Measurements from ENCODE around the gene TH.

The TH gene

DNA sequence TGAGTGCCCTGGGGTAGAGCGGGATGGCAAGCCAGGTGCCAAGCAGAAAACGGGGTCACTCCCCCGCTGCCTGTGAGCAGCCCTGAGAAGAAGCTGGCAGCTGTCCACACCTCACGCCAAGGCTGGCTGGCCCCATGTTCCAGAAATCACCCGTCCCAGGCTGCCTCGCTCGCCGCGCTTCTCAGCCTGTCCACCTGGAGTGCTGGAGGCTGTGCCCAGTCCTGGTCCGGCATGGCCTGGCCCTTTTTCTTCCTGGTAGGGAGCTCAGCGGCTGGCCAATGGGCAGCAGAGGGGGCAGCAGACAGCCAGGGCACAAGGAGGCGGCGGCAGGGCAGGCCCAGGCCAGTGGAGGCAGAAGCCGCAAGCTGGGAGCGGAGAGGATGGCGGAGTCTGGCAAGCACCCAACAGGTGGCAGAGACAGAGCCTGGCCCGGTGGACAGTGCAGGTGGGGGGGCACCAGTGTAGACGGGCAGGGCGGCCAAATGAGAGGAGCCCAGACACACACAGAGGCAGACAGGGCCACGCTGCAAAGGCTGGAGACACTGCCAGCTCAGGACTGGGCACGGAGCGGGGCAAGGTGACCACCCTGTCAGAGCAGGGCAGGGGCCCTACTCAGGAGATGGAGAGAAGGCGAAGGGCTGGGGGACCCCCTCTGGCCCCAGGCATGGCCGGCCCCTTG lies 37.2 kb upstream of the TH start:
- DNase-seq (ENCODE audit: low read depth in 2 of 2), result no peak

DNA sequence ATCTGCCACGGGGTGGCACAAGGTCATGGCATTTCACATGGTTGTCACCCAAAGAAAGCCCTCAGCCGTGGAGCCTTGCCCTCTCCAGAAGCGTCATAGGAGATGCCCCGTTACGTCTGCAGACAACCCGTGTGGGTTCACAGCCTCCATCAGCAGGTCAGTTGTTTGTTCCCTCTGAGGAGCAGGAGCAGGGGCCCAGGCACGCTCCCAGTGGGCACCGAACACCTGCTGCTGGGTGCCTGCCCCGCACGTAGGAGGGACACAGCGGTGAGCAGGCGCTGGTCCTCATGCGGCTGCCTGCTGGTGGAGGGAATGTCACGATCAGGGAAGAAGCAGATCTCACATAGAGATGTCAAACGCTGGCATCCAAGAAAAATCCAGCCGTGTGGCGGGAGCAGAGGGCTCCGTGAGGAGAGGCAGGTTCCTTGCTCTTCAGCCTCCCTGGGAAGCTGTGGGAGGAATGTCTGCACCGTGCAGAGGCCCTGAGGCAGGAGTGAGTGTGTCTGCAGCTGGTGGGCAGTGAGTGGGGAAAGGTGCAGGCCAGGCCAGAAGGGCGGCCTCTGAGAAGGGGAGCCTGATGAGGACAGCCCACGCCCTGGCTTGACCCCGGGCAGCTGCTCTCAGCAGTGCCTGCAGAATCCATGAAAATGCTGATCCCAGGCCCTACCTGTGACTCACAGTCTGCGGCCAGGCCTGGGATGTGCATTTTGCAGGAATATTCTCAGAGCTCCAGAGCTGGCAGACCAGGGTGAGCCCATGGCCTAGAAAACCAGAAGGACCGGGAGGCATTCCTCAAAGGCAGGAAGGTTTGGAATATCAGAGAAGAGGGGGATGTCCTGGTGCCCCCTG lies 36.4 kb upstream of the TH start:
- DNase-seq (ENCODE audit: low read depth in 2 of 2), result no peak

DNA sequence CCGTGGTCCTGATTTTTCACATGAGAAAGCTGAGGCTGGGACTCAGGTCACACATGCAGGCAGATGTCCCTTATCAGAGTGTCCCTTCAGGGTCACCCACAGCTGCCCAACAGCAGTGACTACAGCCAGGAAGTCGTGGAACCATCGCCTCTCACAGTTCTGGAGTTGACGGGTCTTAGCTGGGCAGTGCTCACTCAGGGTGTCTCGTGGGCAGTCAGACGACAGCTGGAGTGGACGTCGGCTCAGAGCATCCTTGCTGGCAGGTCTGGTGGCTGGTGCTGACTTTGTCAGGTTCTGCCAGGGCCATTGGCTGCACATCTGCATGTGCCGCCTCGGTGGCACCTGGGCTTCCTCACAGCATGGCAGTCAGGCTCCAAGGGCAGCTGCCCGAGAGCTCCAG lies 35.6 kb upstream of the TH start:
- DNase-seq (ENCODE audit: low read depth in 2 of 2), result no peak

DNA sequence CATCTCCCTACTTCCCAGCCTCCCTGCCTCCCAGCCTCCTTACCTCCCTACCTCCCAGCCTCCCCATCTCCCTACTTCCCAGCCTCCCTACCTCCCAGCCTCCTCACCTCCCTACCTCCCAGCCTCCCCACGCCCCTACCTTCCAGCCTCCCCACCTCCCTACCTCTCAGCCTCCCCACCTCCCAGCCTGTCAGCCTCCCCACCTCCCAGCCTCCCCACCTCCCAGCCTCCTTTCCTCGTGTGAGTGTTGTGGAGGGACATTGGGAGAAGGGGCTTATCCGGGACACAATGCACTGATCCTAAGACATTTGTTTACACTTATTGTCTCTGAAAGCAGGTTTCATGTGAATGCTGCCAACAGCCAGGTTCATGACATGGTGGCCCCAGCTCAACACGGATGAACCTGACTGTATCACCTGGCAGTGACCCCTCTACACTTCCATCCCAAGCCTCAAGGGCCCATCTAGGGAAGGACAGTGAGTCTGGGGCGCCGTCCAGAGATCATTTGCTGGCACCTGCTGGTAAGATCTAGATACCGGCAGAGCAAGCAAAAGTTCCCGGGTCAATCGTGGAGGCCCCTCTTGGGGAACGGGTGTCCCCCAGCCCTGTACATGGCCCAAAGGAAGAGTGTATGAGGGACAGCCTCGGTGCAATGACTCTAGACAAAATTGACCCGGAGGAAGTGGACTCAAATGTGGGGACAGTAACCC lies 34.5 kb upstream of the TH start:
- DNase-seq (ENCODE audit: low read depth in 2 of 2), result no peak

DNA sequence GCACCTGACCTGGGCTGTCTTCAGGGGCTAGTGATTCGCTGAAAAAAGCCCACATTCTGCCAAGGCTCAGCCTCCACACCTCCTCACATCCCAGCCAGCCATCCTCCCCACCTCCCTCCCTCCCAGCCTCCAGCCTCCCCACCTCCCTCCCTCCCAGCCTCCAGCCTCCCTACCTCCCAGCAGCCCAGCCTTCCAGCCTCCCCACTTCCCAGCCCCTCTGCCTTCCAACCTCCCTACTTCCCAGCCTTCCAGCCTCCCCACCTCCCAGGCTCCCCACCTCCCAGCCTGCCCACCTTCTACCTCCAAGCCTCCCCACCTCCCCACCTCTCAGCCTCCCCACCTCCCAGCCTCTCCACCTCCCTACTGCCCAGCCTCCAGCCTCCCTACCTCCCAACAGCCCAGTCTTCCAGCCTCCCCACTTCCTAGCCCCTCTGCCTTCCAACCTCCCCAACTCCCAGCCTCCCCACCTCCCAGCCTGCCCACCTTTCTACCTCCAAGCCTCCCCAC lies 33.7 kb upstream of the TH start:
- no peak for DNase-seq (ENCODE audit: low read depth in 2 of 2)

DNA sequence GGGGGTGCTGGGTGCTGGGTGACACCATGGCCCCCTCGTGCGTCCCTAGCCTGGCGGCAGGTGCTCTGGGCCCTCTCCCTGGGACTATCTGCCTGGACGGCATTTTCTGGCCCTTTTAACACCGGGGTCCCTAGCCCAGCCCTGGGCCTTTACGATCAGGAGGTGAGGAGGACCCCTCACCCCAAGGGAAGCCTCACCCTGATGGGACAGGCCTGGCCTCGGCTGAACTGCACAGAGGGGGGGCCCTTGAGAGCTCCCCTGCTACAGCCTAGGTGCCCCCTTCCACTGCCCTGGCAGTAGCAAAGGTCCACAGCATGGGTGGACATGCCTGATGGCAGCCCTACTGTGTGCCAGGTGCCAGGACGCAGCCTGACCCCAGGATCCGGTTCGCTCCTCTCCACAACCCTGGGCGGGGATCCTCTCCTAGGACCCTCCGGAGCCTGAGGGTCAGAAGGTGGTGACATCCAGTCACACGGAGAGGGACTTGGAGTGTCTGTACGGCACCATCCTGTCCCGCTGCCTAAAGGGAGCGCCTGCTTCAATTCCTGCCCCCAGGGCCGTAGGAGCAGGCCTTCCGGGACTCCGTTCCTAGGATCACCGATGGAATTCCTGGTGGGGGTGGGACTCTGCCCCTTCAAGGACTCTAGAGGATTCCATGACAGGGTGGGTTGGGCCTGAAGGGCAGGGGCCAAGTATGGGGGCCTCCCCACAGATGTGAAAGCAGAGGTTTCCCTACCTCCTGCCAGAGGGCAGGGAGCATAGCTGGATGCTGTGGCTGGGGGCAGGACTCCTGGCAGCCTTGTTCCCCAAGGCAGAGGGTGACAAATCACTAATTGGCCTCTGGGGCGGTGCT lies 33.0 kb upstream of the TH start:
- DNase-seq (ENCODE audit: low read depth in 2 of 2), result no peak

DNA sequence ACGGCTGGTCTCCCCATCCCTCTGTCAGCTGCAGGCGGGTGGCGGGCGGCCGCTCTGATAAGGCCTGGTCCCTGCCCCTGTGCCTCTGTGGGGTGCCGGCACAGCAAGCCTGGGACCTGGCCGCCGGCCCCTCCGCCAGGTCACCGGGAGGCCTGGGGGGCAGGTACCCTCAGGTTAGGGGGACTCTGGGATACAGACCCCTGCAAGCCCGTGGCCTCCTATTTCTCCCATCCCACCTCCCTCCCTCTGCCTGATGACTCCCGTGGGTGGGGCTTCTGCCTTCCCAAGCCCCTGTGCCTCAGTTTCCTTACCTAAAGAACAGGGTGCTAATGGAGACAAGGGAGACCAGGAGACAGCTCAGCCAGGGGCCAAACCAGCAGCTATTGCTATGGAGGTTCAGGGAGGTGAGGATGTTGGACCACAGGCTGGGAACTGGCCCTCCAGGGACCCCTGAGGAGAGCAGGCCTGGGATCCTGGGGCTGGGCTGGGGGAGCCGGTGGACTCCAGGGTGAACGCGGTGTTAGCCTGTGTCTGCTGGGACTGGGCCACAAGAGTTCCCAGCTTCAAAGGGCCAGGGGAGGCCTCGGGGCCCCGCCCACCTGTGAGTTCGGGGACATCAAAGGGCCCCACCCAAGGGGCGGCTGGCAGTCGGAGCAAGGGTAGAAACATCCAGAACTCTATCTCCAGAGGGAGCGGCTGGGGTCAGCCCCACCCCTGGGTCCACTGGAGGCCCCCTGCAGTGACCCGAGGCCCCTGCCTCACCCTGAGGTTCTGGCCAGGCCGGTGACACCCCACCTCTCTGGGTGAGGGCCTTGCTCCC lies 32.0 kb upstream of the TH start:
- no peak for DNase-seq (ENCODE audit: low read depth in 2 of 2)

DNA sequence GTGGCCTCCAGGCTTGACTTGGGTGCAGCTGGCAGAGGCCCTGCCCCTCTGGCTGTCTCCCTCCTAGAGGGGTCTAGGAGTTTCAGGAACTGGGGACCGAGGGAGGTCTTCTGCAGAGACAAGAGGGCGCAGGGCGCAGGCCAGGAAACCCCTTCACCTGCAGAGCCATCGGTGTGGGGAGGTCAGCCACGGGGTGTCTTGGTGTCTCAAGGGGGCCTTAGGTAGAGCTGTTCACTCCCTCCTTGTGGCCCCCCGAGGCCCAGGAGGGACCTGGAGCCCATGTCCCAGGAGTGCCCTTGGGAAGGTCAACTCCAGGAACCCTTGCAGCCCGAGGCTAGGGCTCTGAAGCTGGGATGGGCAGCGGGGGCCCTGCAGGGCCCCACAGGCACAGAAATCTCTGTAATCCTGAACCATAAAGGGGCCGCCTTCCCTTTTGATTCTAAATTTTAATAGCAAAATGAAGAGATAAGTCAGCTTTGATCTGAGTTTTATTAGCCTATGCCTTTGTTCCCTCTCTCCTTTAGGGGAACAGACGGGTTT lies 31.4 kb upstream of the TH start:
- no peak for DNase-seq (ENCODE audit: low read depth in 2 of 2)

DNA sequence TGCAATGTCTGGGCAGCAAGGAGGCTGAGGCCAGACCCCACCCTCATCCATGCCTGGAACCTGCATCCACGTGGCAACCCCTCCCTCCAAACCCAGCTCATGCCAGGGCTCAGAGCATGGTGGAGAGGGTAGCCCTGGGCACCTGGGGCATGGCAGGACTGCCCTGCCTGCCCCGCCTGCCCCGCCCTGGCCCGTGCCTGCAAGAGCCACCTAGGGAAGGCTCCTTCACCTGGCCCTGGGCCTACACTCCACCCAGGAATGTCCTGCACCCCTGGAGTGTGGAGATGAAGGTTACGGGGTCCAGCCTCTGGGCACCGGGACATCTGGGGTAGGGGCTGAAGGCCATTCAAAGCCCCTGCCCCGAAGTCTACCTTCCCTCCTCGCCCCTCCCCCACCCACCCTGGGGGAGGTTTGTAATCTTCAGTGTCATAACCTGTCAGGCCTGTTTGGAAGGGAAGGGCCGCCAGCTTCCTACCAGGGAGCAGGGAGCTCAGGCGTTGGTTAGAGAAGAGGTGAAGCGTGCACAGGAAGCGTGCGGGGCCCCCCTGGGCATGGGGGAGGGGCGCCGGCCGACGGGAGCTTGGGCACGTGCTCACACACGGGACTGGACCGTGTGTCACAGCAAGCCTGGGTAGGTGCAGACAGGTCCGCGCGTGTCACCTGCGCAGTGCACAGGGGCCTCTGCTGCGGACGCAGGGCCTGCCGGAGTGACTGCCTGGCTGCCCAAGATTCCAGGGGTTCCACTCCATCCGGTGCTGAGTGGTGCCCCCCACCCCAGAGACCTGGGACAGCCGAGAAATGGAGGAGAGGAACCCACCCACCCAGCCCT lies 30.7 kb upstream of the TH start:
- DNase-seq (ENCODE audit: low read depth in 2 of 2), result no peak

DNA sequence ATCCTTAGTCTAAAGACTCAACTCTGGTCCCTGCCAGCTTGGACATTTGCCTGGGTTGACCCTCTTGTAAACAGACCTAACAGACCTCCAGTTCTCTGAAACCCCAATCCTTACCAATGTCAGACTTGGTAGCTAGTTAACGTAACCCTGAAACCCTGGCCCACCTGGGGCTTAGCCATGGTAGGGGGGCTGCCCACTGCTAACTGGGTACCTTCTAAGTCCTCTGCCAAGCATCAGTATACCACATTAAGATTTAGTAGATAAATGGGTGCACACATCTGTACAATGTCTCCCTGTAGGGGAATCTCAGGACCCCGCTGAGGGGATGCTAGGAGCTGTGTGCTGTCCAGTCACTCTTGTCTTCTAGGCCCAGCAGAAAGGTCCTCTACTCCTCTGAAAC lies 29.9 kb upstream of the TH start:
- DNase-seq (ENCODE audit: low read depth in 2 of 2), result no peak

DNA sequence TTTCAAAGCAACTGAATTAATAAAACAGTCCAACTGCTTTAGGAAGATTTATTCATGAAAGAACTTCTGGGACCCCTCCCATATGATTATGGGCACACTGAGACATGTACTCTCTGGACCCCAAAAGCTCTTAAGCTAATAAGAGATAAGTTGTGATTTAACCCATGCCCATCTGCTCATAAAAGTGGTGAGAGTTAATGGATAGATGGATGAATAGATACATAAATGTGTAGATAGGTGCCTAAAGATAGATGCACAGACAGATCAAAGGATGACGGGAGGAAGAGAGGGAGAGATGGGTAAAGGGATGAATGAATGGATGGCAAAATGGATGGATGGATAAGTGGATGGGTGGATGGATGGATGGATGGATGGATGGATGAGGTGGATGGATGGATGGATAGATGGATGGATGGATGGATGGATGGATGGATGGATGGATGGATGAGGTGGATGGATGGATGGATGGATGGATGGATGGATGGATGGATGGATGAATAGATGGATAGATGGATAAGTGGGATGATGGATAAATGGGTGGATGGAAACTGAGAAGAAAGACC lies 29.4 kb upstream of the TH start:
- no peak for DNase-seq (ENCODE audit: low read depth in 2 of 2)

DNA sequence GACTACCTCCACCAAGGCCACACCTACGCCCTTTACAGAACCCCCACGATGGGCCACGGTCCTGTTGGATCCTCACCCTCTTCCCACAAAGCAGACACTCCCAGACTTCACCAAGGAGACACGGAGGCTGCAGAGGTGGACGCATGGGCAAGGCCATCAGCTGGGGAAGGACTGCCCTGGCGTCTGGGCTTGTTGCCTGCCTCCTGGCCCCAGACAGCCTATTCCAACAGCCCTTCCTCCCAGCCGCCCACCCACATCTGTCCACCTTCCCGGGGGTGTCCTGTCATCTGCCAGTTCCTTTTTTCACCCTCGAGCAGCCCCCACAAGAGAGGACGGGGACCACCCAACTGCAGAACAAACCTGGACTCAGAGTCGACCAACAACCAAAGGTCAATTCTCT lies 28.9 kb upstream of the TH start:
- DNase-seq (ENCODE audit: low read depth in 2 of 2), result no peak

DNA sequence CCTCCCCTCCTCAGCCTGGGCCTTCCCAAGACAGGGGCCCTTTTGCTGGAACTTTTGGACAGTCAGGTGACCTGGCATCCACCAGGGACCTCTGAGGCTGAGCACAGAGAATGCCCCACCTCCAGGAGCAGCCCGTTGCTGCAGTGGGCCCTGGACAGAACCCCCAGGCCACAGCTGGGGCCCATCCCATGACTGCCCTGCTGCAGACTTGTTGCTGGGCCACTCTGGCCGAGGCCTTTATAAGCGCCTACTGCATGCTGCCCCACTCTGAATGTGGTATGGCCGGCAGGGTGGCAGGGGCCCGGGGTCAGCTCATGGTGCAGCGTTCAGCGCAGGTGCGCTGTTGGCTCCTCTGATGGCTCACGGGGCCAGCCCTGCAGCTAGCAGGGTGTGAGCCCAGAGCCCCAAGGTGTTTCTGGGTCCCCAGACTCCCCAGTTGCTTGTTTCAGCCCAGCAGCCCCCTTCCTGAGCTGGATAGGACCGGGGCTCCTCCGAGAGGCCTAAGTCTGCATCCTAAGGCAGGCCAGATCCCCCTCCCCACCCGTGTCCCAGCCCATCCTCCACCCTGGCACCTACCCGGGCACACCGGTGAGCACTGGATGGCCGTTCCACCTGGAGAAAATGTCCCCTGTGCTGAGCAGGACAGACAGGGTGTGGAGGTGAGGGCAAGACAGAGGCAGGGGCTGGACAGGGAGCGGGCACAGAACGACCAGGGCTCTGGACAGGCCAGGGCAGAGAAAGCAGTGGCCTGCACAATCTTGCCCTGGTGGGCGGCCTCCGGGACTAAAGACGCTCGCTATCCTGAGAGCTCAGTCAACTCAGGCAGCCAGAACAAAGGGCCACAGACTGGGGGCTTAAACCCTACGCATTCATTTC lies 28.1 kb upstream of the TH start:
- DNase-seq (ENCODE audit: low read depth in 2 of 2), result no peak

DNA sequence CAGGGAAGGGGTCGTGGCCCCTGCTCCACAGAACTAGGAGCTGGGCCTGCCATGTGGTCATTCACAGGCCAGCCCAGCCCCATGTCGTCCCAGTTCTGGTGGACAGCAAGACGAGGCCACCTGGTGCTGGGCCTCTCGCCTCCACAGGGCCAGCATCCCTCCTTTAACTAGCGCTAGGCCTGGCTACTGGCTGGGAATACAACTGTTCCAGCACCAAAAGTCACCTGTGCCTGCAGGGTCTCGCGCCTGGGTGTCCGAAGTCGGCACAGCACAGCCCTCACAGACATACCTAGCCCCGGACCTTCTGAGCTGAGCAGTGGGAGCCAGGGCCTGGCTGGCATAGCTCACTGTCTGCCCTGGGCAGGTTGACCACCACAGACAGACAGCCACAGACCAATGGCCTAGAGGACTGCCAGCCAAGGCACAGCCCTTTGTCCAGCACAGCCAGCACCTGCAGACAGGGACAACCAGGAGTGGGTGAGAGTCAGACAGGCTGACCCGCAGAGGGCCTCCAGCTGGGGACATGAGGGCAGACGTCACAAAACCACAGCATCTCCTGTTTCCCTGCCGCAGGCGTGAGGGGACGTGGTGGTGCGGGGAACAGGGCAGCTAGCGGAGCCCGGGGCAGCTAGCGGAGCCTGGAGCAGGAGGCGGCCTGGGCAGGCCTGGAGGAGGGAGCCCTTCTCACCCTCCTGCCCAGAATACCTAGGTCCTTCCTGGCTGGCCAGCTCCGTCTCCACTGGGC lies 27.2 kb upstream of the TH start:
- no peak for DNase-seq (ENCODE audit: low read depth in 2 of 2)

DNA sequence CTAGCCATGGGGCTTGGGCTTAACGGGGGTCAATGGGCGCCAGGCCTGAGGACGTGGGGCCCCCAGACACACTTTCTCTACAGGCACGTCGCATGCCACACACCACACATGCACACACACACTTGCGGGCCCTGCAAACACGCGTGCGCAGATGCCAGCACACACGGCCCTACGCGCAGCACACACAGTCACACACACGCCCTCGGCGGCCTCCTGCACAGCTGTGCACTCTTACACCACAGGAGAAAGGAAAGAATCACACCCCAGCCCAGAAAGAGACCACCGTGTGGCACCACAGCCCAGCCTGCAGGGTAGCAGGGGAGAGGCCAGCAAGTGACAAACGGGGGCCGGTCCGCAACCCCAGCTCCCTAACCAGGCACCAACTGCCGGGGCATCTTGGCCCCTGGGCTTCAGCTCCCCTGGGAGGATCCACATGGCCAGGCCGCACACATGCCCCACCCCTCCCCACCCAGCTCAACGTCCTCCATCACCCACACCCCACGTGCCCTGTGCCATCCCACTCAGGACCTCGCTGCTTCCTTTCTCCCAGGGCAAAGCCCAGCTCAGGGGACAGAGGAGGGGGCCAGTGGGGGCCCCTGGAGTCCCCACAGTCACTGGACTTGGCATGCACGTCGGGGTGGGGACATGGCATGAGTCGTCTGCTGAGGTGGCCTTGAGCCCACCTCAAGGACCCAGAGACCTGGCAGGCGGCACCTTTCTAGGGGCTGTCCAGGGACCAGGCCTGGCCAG lies 26.3 kb upstream of the TH start:
- no peak for DNase-seq (ENCODE audit: low read depth in 2 of 2)

DNA sequence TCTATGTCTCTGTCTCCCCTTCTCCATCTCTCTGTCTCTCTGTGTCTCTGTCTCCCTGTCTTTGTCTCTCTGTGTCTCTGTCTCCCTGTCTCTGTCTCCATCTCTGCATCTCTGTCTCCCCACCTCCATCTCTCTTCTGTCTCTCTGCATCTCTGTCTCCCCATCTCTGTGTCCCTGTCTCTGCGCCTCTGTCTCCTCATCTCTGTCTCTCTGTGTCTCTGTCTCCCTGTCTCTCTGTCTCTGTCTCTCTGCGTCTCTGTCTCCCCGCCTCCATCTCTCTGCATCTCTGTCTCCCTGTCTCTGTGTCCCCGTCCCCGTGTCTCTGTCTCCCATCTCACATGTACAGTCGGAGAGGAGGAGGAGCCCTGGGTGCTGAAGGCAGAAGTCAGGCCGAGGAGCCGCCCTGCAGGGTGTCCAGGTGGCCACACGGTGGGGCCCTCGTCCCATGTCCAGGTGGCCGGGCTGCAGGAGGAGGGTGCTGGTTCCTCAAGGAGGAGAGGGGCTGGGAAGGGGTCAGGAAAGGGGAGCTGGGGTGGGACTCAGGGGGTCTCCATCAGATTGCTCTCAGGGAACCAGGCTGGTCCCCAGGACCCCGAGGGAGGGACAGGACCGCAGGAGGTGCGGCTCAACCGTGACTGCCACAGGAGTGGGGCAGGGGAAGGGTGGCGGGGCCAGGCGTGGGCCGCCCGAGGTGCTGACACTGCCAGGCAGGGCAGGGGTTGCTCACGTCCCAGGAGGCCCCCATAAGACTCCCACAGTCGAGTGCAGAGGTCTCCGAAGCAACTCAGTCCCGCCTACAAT lies 25.6 kb upstream of the TH start:
- DNase-seq (ENCODE audit: low read depth in 2 of 2), result peak; percentile 57 to 64
